Islet of Langerhans (tissue), 1 donor: ENCODE measurements around the gene FOXL1.

Source experiments
- FAIRE-seq: peaks from one replicate; lab custom pipeline; 2011; peaks lifted over from hg19 to GRCh38; lab: Jason Lieb, UNC

FOXL1 gene

DNA sequence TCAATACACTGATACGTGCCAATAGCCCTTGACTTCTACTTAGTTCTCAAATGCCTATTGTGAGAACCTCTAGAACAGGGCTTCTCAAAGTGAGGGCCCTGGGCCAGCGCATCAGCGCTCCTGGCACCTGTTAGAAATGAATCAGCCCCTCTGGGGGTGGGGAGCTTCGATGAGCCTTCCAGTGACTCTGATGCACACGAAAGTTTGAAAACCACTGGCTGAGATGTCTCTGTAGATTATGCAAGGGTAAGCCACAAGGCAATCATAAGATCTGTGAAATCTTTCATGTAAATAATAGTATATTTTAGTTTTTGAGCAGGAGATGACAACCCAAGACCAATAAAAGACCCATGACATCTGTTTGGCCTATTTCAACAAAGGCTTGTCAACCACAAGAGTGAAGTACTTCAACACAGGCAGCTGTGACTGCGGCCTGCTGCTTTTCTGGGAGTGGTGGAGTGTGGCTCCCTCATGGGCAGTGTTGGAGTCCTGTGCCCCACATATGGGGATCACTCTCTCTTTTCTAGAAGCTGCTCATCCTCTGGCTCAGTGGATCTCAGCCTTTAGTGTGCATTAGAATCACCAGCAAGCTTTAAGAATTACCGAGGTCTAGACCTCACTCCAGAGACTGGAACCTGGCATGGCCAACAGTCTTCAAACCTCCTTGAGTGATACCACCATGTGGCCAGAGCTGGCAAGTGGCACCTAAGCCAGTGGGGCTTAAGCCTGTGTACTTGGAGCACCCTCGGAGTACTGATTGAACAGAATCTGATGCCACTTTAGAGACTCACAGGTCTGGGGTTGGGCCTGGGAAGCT, 29.1 kb upstream of the FOXL1 start:
- FAIRE-seq = no peak

DNA sequence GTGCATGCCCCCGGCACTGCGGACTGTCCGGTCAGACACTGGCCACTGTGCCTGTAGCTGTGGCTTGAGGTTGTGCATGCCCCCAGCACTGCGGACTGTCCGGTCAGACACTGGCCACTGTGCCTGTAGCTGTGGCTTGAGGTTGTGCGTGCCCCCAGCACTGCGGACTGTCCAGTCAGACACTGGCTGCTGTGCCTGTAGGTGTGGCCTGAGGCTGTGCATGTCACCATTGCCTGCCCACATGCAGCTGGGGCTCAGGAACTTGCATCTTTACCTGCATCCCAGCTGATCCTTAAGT, 28.5 kb upstream of the FOXL1 start:
- FAIRE-seq = no peak

DNA sequence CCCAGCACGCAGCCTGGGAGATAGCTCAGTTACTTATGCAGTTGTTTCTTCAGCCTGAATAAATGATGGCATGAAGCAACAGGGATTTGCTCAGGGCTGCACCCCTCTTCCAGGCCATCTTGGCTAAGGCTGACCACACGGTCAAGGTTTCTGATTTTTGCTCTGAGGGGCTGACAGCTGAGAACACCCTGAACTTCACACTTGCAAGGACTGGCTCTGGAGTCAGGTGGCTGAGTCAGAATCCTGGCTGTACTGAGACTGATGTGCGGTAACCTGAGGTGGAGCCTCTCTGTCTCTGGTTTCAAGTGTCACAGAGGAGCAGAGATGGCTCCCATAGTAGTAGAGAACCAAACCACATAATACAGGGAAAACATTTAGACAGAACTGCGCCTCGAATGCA, 28.1 kb upstream of the FOXL1 start:
- FAIRE-seq = no peak

DNA sequence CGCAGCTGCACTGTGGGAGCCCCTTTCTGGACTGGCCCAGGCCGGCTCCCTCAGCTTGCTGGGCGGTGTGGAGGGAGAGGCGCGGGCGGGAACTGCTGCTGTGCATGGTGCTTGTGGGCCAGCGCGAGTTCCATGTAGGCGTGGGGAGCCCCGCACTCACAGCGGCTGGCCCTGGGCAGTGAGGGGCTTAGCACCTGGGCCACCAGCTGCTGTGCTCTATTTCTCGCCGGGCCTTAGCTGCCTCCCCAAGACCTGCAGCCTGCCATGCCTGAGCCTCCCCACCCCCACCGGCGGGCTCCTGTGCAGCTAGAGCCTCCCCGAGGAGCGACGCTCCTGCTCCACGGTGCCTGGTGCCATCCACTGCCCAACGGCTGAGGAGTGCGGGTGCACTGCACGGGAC, 25.0 kb upstream of the FOXL1 start:
- no peak for FAIRE-seq

DNA sequence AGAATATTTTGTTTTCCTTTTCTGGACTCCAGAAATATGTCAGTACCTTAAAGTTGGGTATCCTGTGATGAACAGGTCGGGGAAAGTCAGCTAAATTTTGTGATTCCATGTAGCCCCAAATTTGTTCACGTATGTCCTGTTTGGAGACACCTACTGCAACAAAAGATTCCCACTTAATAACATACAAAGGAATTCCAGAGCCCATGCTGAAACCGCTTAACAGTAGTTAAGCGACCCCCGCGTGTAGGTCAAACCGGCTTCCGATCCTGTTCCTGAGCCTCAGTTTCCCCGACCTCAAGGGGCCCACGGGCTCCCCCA, 23.8 kb upstream of the FOXL1 start:
- FAIRE-seq = no peak

DNA sequence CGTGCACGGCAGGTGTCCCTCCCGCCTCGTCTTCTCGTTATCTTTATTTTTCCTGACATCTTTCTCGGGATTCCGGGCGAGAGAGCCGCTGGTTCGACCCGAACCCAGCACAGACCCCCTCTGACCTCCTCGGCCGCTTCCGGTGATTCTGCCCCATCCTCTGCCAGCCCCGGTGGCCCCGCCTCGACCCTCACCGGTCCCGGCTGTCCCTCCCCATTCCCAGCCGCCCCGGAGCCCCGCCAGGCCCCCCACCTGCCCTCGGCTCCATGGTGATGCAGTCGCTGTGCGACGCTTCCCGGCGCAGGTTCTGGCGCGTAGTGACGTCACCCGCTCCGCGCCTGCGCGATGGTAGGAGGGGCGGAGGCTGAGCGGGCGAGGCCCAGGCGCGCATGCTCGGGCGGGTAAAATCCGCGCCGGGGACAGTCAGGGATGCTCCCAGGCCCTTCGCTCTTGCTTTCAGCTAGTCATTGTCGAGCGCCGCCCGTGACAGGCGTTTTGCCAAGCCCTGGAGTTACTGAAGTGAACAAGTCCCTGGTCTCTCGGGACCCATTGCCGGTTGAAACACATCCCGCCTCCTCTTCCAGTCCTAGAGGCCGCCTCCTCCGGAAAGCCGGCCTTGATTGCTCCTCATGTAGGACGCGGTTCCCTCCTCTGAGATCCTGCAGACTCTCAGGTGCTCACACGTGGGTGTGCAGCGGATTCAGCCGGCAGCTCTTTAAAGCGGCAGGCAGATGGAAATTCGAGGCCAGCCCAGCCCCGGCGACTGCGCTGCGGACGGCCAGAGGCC, 23.2 kb upstream of the FOXL1 start, which contains the start of gene MTHFSD:
MTHFSD (minus strand) TSS at position 319 of the 787 bp plus-strand sequence; CDS start at position 268, 51 bp downstream.
- FAIRE-seq = peak; percentile 53

DNA sequence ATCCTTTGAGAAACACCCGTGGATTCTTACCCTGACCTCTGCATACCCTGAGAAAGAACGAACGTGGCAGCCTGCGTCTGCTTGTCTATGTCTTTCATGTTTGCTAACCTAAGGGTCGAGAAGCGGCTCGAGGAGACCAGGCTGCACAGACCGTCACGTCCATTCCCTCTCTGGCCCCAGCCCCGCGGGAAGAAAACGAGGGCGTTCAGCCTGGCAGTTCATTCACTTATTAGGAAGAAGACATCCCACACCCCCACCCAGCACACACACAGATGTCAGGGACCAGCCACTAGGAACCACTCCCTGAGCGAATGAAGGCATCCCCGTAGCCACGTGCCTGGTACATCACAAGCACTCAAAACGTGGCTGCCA, 22.7 kb upstream of the FOXL1 start:
- no peak for FAIRE-seq

DNA sequence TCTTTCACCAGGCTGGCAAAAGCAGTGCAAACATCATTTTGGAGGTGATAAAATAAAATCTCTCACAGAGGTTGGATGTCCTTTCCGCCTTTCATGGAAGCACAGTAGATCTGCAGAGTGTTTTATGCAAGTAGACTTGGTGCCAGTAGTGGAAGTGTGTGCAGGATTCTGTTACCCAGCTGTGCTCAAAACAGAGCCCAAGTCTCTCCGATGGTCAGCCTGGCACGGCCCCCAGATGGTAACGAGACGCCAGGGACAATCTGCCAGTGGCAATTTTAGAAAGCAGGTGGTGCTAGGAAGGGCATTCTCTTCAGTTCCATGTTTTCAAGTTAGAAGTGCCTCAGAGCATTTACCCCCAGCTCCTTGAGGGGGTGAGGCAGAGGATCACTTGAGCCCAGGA, 21.8 kb upstream of the FOXL1 start:
- no peak for FAIRE-seq

DNA sequence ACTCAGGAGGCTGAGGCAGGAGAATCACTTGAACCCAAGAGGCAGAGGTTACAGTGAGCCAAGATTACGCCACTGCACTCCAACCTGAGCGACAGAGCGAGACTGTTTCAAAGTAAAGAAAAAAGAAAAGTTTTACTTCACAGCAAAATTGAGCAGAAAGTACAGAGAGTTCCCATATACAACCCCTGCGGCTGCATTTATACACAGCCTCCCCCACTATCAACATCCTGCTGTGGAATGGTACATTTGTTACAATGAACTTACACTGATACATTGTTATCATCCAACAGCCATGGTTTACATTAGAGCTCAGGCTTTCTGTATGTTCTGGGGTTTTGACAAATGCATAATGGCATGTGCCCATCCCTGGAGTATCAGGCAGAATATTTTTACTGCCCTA, 20.8 kb upstream of the FOXL1 start:
- no peak for FAIRE-seq

DNA sequence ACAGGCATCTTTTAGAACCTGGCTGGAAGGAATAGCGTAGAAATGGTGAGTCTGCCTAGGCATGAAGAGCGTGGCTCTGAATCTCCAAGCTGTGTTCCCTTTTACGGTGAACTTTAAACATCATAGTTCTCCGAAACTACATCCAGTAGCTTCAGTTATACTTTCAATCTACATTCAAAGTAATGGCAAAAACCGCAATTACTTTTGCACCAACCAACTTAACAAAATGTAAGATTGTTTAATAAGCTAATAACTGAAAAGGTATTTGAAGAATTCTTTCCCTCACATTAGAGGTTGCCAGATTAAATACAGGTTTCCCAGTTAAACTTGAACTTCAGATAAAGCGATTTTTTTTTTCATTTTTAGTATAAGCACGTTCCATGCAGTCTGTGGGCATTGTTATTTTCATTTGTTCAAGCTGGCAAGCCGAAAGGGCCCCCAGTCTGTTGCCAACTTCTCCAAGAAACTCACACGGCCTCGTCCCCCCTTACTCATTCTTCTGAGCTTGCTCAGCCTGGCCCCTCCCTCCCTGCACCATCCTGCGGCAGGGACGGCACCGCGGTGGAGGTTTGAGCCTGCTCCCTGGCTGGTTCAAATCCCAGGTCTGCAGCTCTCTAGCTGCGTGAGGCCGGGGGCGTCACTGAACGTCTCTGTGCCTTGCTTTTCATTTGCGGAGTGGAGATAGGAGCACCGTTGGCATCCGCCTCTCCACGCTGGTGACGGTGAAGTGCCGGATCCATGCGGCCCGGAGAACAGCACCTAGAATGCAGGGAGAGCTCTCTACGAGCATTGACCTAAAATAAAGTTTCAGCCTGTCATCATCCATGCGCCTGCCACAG, 19.8 kb upstream of the FOXL1 start:
- no peak for FAIRE-seq

DNA sequence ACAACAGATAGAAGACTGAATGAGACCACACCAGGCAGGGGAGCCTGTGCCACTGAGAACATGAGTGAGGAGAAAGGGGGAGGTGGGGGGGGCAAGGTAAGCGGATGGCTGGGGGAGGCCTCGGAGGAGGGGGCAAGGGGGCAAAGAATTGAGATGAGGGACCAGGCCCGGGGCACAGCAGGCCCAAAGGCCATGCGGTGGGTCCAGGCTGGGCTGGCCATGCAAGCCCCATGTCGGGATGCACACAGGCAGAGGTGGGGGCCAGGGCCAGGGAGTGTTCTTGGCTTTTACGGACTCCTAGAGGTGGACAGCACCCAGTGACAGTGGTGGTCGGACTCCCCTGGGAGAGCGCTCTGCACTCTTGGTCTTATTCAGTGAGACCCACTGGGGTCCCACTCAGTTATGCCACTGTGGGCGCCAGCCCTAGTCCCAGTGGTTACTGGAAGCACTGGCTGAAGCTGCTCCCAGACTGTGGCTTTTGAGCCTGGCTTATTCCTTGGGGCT, 18.5 kb upstream of the FOXL1 start:
- no peak for FAIRE-seq

DNA sequence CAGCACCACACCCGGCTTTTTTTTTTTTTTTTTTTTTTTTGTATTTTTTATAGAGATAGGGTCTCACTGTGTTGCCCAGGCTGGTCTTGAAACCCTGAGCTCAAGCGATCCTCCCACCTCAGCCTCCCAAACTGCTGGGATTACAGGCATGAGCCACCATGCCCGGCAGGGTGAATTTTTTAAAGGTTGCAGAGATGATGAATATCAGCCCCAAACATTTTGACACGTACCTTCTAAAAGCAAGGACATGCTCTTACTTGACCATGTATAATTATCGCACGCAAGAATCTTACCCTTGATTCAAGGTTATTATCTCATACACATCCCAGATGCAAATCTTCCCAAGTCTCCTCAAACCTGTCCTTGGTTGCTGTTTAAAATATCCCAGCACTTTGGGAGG, 16.0 kb upstream of the FOXL1 start:
- FAIRE-seq = no peak

DNA sequence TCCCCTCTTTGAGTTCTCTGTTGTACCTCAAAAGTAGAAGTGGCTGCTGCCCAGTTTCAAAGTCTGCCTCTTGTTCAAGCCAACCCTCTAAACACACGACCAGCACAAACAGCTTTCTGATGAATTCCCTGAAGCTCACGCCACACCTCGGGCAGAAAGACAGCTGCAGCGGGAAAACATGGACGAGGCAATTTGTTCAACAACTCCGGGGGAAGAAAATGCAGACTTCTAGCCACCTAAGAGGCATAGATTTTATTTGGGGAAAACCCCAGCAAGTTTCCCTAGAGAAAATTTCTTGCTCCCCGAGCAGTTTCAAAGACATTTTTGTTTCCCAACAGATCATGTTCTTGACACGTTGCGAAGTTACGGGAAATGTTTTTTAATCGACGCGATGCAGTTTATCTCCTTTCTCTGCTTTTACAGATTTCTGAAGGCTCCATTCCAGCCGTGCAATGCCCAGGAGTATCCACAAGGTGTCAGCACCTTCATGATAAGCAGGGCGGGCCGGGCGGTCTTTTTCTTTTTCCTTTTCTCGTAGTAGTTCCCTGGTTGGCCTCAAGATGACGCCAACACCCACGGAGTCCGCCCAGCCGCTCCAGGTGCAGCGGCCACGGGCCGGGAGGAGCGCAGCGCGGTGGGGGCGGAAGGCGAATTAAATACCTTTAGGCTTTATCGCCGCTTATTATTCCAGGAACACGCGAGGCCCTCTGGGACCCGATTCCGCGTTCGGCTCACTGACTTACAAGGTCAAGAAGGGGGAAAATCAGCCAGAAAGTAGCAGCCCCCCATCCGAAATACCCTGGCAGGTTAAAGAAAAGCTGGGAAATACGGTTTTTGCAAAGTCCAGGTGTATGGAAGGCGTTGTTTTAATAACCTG, 14.6 kb upstream of the FOXL1 start:
- no peak for FAIRE-seq

DNA sequence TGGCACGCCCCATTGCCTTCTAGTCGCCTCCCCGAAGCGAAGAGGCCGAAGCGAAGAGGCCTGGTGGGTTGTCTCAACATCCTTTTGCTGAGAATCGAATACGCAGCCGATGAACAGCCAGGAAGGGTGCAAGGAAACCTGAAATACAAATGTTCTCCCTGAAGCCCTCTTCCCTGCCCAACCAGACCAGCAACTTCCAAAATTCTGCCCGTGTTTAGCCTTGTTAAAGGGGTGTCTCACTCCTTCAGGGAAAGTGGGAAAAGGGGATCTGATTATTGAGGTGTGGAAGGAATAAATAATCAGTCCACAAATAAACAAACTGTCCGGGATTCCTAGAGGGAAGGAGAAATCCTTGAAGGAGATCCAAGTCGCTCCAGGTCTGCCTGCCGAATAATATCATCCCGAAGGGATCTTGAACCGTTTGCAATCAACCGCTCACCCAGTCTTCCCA, 13.1 kb upstream of the FOXL1 start:
- no peak for FAIRE-seq

DNA sequence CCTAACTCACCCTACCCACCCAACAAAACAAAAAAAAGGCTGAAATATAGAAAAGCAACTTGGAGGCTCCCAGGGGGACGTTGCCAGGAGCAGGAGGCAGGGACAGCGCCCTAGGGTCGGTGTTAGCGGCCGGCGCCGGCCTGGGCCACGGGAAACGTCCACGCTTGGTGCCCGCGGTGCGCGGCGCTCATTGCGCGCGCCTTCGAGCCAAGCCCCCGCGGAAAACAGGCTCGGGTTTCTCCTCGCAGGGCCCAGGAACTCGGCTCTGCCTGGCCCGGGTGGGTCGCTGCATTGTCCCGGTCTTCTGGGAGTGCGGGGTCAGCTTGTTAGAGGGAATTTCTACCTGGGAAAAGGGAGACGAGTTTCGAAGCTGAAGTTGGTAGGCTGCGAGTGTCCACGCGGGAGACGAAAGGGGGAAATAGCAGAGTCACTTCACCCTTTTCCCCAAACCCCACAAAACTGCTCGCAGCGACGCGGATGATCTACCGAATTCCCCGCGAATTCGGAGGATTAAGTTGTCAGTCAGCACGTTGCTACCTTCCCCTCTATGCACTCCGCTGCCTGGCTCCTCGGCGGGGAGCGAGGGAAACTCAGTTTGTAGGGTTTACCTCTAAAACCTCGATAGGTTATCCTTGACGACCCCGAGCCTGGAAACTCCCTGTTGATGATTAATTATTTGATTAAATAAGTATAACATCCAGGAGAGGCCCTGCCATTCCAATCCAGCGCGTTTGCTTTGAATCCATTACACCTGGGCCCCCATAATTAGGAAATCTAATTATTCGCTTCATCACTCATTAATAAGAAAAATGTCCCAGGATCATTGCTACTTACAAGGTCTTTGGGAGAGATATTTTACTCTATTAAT, 12.5 kb upstream of the FOXL1 start:
- FAIRE-seq = no peak

DNA sequence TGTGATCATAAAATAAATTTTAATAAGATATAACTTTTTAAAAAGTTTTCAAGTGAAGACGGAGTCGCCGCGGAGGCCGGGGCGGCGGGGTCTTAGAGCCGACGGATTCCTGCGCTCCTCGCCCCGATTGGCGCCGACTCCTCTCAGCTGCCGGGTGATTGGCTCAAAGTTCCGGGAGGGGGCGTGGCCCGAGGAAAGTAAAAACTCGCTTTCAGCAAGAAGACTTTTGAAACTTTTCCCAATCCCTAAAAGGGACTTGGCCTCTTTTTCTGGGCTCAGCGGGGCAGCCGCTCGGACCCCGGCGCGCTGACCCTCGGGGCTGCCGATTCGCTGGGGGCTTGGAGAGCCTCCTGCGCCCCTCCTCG, 11.8 kb upstream of the FOXL1 start, which contains the start of gene FOXC2:
FOXC2 (plus strand) TSS at position 229 of the 365 bp plus-strand sequence. CDS start 507 bp downstream, outside the sequence.
- FAIRE-seq = no peak

DNA sequence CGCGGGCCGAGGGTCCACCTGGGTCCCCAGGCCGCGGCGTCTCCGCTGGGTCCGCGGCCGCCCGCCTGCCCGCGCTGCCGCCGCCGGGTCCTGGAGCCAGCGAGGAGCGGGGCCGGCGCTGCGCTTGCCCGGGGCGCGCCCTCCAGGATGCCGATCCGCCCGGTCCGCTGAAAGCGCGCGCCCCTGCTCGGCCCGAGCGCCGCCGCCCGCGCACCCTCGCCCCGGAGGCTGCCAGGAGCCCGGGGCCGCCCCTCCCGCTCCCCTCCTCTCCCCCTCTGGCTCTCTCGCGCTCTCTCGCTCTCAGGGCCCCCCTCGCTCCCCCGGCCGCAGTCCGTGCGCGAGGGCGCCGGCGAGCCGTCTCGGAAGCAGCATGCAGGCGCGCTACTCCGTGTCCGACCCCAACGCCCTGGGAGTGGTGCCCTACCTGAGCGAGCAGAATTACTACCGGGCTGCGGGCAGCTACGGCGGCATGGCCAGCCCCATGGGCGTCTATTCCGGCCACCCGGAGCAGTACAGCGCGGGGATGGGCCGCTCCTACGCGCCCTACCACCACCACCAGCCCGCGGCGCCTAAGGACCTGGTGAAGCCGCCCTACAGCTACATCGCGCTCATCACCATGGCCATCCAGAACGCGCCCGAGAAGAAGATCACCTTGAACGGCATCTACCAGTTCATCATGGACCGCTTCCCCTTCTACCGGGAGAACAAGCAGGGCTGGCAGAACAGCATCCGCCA, 11.2 kb upstream of the FOXL1 start:
- no peak for FAIRE-seq

DNA sequence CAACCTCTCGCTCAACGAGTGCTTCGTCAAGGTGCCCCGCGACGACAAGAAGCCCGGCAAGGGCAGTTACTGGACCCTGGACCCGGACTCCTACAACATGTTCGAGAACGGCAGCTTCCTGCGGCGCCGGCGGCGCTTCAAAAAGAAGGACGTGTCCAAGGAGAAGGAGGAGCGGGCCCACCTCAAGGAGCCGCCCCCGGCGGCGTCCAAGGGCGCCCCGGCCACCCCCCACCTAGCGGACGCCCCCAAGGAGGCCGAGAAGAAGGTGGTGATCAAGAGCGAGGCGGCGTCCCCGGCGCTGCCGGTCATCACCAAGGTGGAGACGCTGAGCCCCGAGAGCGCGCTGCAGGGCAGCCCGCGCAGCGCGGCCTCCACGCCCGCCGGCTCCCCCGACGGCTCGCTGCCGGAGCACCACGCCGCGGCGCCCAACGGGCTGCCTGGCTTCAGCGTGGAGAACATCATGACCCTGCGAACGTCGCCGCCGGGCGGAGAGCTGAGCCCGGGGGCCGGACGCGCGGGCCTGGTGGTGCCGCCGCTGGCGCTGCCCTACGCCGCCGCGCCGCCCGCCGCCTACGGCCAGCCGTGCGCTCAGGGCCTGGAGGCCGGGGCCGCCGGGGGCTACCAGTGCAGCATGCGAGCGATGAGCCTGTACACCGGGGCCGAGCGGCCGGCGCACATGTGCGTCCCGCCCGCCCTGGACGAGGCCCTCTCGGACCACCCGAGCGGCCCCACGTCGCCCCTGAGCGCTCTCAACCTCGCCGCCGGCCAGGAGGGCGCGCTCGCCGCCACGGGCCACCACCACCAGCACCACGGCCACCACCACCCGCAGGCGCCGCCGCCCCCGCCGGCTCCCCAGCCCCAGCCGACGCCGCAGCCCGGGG, 10.4 kb upstream of the FOXL1 start:
- no peak for FAIRE-seq
